H1 (cell line): ENCODE measurements around the gene ORMDL3. TPM values are rescaled to one million over a fixed set of nuclear protein-coding genes. Genes with fewer than 3 reads are reported as not detected.

Experiments used
- CTCF ChIA-PET: fragments of 300-600 bp; sonication (Branson Sonifier 250); formaldehyde crosslinking; loops from one replicate; lab custom pipeline; 2021; ENCODE audit not compliant: partially characterized antibody; lab: Charles Lee
- POLR2A ChIA-PET: fragments of 300-600 bp; sonication (Branson Sonifier 250); formaldehyde crosslinking; loops from one replicate; lab custom pipeline; 2021; ENCODE audit warnings: inconsistent platforms; ENCODE audit not compliant: partially characterized antibody; lab: Charles Lee
- DNase-seq, 2 experiments: peaks; one replicate each; pipeline versions ENCODE4 v3.0.0 to v3.0.0-alpha.2; 2010 to 2022; ENCODE audit warnings: low spot score in 2 of 2, low read depth in 1 of 2, mixed read lengths in 1 of 2
- FAIRE-seq: peaks from 2 replicates; lab custom pipeline; 2011; peaks lifted over from hg19 to GRCh38; lab: Jason Lieb, UNC
- H2AFZ ChIP-seq: 2 replicates; pipeline ENCODE4 v1.8.1; 2012; ENCODE audit warnings: low read length, inconsistent platforms
- H2AK5ac ChIP-seq: 2 replicates; pipeline ENCODE4 v1.6.1; 2013; ENCODE audit warnings: low read depth, low read length
- H2BK120ac ChIP-seq: replicated peaks from 2 replicates; pipeline ENCODE3; 2013; ENCODE audit warnings: low read depth, low read length, inconsistent platforms
- H2BK12ac ChIP-seq: 2 replicates; pipeline ENCODE4 v1.6.1; 2013; ENCODE audit warnings: low read depth, low read length
- H2BK15ac ChIP-seq: 2 replicates; pipeline ENCODE4 v1.6.1; 2013; ENCODE audit warnings: low read length
- H2BK20ac ChIP-seq: 2 replicates; pipeline ENCODE4 v1.6.1; 2013; ENCODE audit warnings: low read length
- H2BK5ac ChIP-seq: 2 replicates; pipeline ENCODE4 v1.6.1; 2013; ENCODE audit warnings: low read depth, low read length
- H3K14ac ChIP-seq: 2 replicates; pipeline ENCODE4 v1.6.1; 2013; ENCODE audit warnings: inconsistent platforms; ENCODE audit not compliant: insufficient read length
- H3K18ac ChIP-seq: 2 replicates; pipeline ENCODE4 v1.6.1; 2013; ENCODE audit warnings: low read length; ENCODE audit errors: extremely low read depth
- H3K23ac ChIP-seq: 2 replicates; pipeline ENCODE4 v1.6.1; 2013; ENCODE audit warnings: inconsistent platforms; ENCODE audit not compliant: insufficient read length
- H3K23me2 ChIP-seq: 2 replicates; pipeline ENCODE4 v1.6.1; 2013; ENCODE audit warnings: low read depth, low read length
- H3K27ac ChIP-seq: 2 replicates; pipeline ENCODE4 v1.6.1; 2011; ENCODE audit warnings: low read depth, low read length, inconsistent platforms
- H3K27me3 ChIP-seq, 4 experiments: replicated peaks in 1 of 4; 1 replicate in 1 of 4; 2 replicates in 3 of 4; pipeline versions ENCODE4 v1.6.1 to v1.8.1; 2011 to 2013; ENCODE audit warnings: low read length in 3 of 4, mild to moderate bottlenecking in 3 of 4, inconsistent platforms in 2 of 4, mixed read lengths in 2 of 4, moderate library complexity in 1 of 4; ENCODE audit not compliant: control insufficient read depth in 3 of 4, insufficient read depth in 3 of 4; ENCODE audit errors: extremely low read depth in 1 of 4
- H3K36me3 ChIP-seq, 4 experiments: 2 replicates each; pipeline versions ENCODE4 v1.6.1 to v1.8.1; 2011 to 2013; ENCODE audit warnings: mild to moderate bottlenecking in 4 of 4, low read length in 3 of 4, moderate library complexity in 2 of 4, control low read depth in 1 of 4, inconsistent platforms in 1 of 4; ENCODE audit not compliant: insufficient read depth in 4 of 4, control insufficient read depth in 2 of 4
- H3K4ac ChIP-seq: replicated peaks from 2 replicates; pipeline ENCODE3; 2013; ENCODE audit warnings: low read length, low read depth, mixed read lengths, inconsistent platforms; ENCODE audit not compliant: insufficient read length
- H3K4me1 ChIP-seq, 4 experiments: replicated peaks in 1 of 4; 1 replicate in 1 of 4; 2 replicates in 3 of 4; pipeline versions ENCODE4 v1.6.1 to v1.8.1; 2011 to 2013; ENCODE audit warnings: low read length in 3 of 4, inconsistent platforms in 2 of 4, mixed read lengths in 1 of 4; ENCODE audit not compliant: insufficient read depth in 4 of 4, control insufficient read depth in 3 of 4
- H3K4me2 ChIP-seq, 2 experiments: 2 replicates each; pipeline versions ENCODE4 v1.6.1 to v1.8.1; 2011 to 2013; ENCODE audit warnings: low read depth in 2 of 2, low read length in 2 of 2, control low read depth in 1 of 2, inconsistent platforms in 1 of 2, mild to moderate bottlenecking in 1 of 2; ENCODE audit not compliant: insufficient read depth in 1 of 2
- H3K4me3 ChIP-seq, 4 experiments: fragments of 200-600, 300-600 bp in 1 of 4; sonication (generic), shearing (Covaris generic), sonication (Bioruptor Twin) in 1 of 4; 2 replicates each; pipeline versions ENCODE4 v1.5.1 to v1.8.1; 2011 to 2016; ENCODE audit warnings: low read length in 4 of 4, low read depth in 3 of 4, control low read depth in 2 of 4, inconsistent platforms in 2 of 4, mild to moderate bottlenecking in 2 of 4, mixed read lengths in 1 of 4, moderate library complexity in 1 of 4; ENCODE audit not compliant: insufficient read depth in 2 of 4; ENCODE audit errors: extremely low read depth in 1 of 4
- H3K56ac ChIP-seq: replicated peaks from 2 replicates; pipeline ENCODE3; 2013; ENCODE audit warnings: low read depth, mild to moderate bottlenecking, mixed read lengths, low read length, inconsistent platforms; ENCODE audit not compliant: insufficient read length
- H3K79me1 ChIP-seq: 2 replicates; pipeline ENCODE4 v1.6.1; 2013; ENCODE audit warnings: low read depth, low read length, control low read depth
- H3K79me2 ChIP-seq, 2 experiments: 2 replicates each; pipeline versions ENCODE4 v1.6.1 to v1.8.1; 2012 to 2013; ENCODE audit warnings: low read length in 2 of 2, mild to moderate bottlenecking in 2 of 2, inconsistent platforms in 1 of 2; ENCODE audit not compliant: insufficient read depth in 2 of 2, control insufficient read depth in 1 of 2
- H3K9ac ChIP-seq, 4 experiments: replicated peaks in 1 of 4; 1 replicate in 1 of 4; 2 replicates in 3 of 4; pipeline versions ENCODE4 v1.6.1 to v1.8.1; 2011 to 2013; ENCODE audit warnings: low read depth in 3 of 4, low read length in 3 of 4, control low read depth in 2 of 4, mild to moderate bottlenecking in 2 of 4, moderate library complexity in 2 of 4, inconsistent platforms in 1 of 4; ENCODE audit errors: extremely low read depth in 1 of 4
- H3K9me3 ChIP-seq, 2 experiments: 2 replicates each; pipeline versions ENCODE4 v1.6.1 to v1.8.1; 2012 to 2013; ENCODE audit warnings: mild to moderate bottlenecking in 2 of 2, moderate library complexity in 2 of 2, control low read depth in 1 of 2, inconsistent platforms in 1 of 2, low read depth in 1 of 2, low read length in 1 of 2, mixed read lengths in 1 of 2; ENCODE audit not compliant: insufficient read depth in 2 of 2
- H4K20me1 ChIP-seq, 2 experiments: replicated peaks in 1 of 2; 2 replicates each; pipeline versions ENCODE3 to v1.8.1; 2011 to 2013; ENCODE audit warnings: inconsistent platforms in 2 of 2, low read length in 2 of 2, mild to moderate bottlenecking in 1 of 2; ENCODE audit not compliant: insufficient read depth in 2 of 2, control insufficient read depth in 1 of 2
- H4K5ac ChIP-seq: 2 replicates; pipeline ENCODE4 v1.6.1; 2013; ENCODE audit warnings: low read length, low read depth, mixed read lengths, inconsistent platforms; ENCODE audit not compliant: insufficient read length
- H4K8ac ChIP-seq: 2 replicates; pipeline ENCODE4 v1.8.0; 2013; ENCODE audit warnings: mild to moderate bottlenecking, moderate library complexity, low read length, inconsistent platforms; ENCODE audit not compliant: insufficient read depth; ENCODE audit errors: extremely low read depth
- H4K91ac ChIP-seq: replicated peaks from 2 replicates; pipeline ENCODE3; 2013; ENCODE audit warnings: low read length, mixed read lengths, inconsistent platforms; ENCODE audit not compliant: insufficient read length
- ASH2L ChIP-seq: fragments of 200-600, 300-600 bp; sonication (generic); IDR thresholded peaks from one replicate; pipeline ENCODE4 v1.7.1; 2017; ENCODE audit warnings: low read length
- BRCA1 ChIP-seq: IDR thresholded peaks from 2 replicates; pipeline ENCODE4 v1.6.1; 2012; ENCODE audit warnings: low read depth, low read length, improper control_type of control experiment
- CBX8 ChIP-seq: fragments of 300-800, 300-1000 bp; sonication (generic); IDR thresholded peaks from 2 replicates; pipeline ENCODE4 v1.7.1; 2016; ENCODE audit warnings: low read depth, low read length, borderline replicate concordance
- CHD1 ChIP-seq: IDR thresholded peaks from 2 replicates; pipeline ENCODE4 v1.6.1; 2012; ENCODE audit warnings: low read depth, low read length, improper control_type of control experiment
- EZH2 ChIP-seq: fragments of 200-600 bp; sonication (generic); IDR thresholded peaks from 2 replicates; pipeline ENCODE4 v1.7.1; 2012; ENCODE audit warnings: low read depth, mild to moderate bottlenecking, moderate library complexity, low read length, inconsistent platforms; ENCODE audit not compliant: severe bottlenecking
- GTF2F1 ChIP-seq: IDR thresholded peaks from 2 replicates; pipeline ENCODE4 v1.6.1; 2012; ENCODE audit warnings: low read depth, low read length, improper control_type of control experiment, borderline replicate concordance
- RAD21 ChIP-seq, 2 experiments: IDR thresholded peaks in 1 of 2; conservative IDR thresholded peaks in 1 of 2; 2 replicates each; pipeline ENCODE4 v1.6.1; 2011; ENCODE audit warnings: low read depth in 2 of 2, low read length in 2 of 2, improper control_type of control experiment in 1 of 2, inconsistent platforms in 1 of 2, mild to moderate bottlenecking in 1 of 2, moderate library complexity in 1 of 2
- RXRA ChIP-seq: IDR thresholded peaks from 2 replicates; pipeline ENCODE4 v1.6.1; 2011; ENCODE audit warnings: low read depth, mild to moderate bottlenecking, low read length, moderate library complexity; ENCODE audit not compliant: insufficient read depth
- SRF ChIP-seq: IDR thresholded peaks from 2 replicates; pipeline ENCODE4 v1.6.1; 2011; ENCODE audit warnings: mild to moderate bottlenecking, low read depth, low read length, moderate library complexity
- TBP ChIP-seq: IDR thresholded peaks from 2 replicates; pipeline ENCODE4 v1.6.1; 2011; ENCODE audit warnings: low read depth, low read length, improper control_type of control experiment
- WGBS, 2 experiments: shearing (Covaris generic) in 1 of 2; methylation state at CpG; one replicate each; pipeline versions ENCODE4 v1.1.6 to v1.1.7; 2013 to 2015; ENCODE audit warnings: low lambda C conversion rate in 2 of 2, mixed read lengths in 2 of 2, inconsistent platforms in 1 of 2, low coverage in 1 of 2, missing lambda C conversion rate in 1 of 2; ENCODE audit not compliant: insufficient replicate concordance in 2 of 2, insufficient coverage in 1 of 2, insufficient read length in 1 of 2; ENCODE audit errors: extremely low coverage in 1 of 2, missing lambda C conversion rate in 1 of 2; 5-methylcytosine and 5-hydroxymethylcytosine counted together
- polyA plus RNA-seq, 7 experiments: library from polyadenylated mRNA; depleted of rRNA in 3 of 7; stranded (reverse) in 5 of 7; unstranded in 2 of 7; fragments of >200 nt in 5 of 7; fragments of 200-250 nt in 2 of 7; gene quantifications; 1 replicate in 5 of 7; 2 replicates in 1 of 7; 4 replicates in 1 of 7; pipeline versions ENCODE4 v1.2.1 to v1.2.3, GENCODE V29; 2011 to 2013; ENCODE audit warnings: missing spikeins in 2 of 7, mixed read lengths in 2 of 7
- total RNA-seq: library from RNA; stranded (reverse); fragmentation: NEBNext Ultra II Directional; extraction: Animal tissue kit (Norgen Biotek cat#: 25700); gene quantifications from 2 replicates; pipeline ENCODE4 v1.2.1, GENCODE V29; 2021

ORMDL3 gene
- total and polyA plus RNA-seq, 2 of the 8 experiments (the other 6 are each of a cell fraction or from before 2014, with no cell fraction given): 50.4 to 108 TPM

- no peak overlapping the region for H3K14ac ChIP-seq
- no peaks in the 10 kb centered on the region for H3K79me2 ChIP-seq
- H4K8ac ChIP-seq: no peak overlapping the region
- H2BK20ac ChIP-seq: no peak overlapping the region
- no peak overlapping the region for H3K4ac ChIP-seq
- H3K23me2 ChIP-seq: peaks cover 6% of the 10 kb centered on the region
- H3K9me3 ChIP-seq: no peaks in the 10 kb centered on the region
- FAIRE-seq: no peak
- no peak overlapping the region for H3K23ac ChIP-seq
- H4K20me1 ChIP-seq: no peaks in the 10 kb centered on the region
- no peak overlapping the region for H3K18ac ChIP-seq
- H3K27ac ChIP-seq: no peak overlapping the region
- no peak overlapping the region for H4K91ac ChIP-seq
- H3K9ac ChIP-seq: no peak overlapping the region
- no peak overlapping the region for H3K4me3 ChIP-seq
- peaks cover 0 to 6% (median 3%) of the 10 kb centered on the region in 4 experiments; a peak in 4 of 7 replicates for H3K4me1 ChIP-seq
- H3K36me3 ChIP-seq: no peaks in the 10 kb centered on the region
- 91% methylated on average over 4 of the region's 4 CpGs; no CpG with 5 or more reads in 1 of the 2 experiments for WGBS, 2 experiments
- H2BK120ac ChIP-seq: no peak overlapping the region
- H2AFZ ChIP-seq: peak overlapping the region; percentile 84; the same call in 1 of the 2 replicates
- DNase-seq: no peak
- H3K27me3 ChIP-seq: peaks cover 0 to 2% (median 0%) of the 10 kb centered on the region in 4 experiments; a peak in 1 of 7 replicates
- no peak overlapping the region for H3K56ac ChIP-seq
- H2BK12ac ChIP-seq: no peak overlapping the region
- H3K79me1 ChIP-seq: no peaks in the 10 kb centered on the region
- POLR2A ChIA-PET: interaction anchor here (0.7 to 1.0 kb wide), 2 partner anchors 12 to 17 kb away, joined by 3 read pairs; no protein-coding TSS in a partner anchor
- no peak overlapping the region for H4K5ac ChIP-seq
- TF ChIP-seq ASH2L (no peak), RAD21 (IDR thresholded peaks at IDR 0.05 in 1 of 2, conservative IDR thresholded peaks at IDR 0.05 in 1 of 2; ENCODE audit: low read depth in 2 of 2, low read length in 2 of 2) (no peak), RXRA (no peak), EZH2 (no peak), SRF (no peak), TBP (no peak), BRCA1 (no peak), CBX8 (no peak), GTF2F1 (no peak), CHD1 (no peak)
- TF ChIP-seq, all 59 proteins: peak for 0
- CTCF ChIA-PET: interaction anchor here (1.1 to 11.9 kb wide), 4 partner anchors 9 to 43 kb away, joined by 3 to 96 read pairs (median 6); partner anchors contain the start of gene GSDMA
- H3K4me2 ChIP-seq: no peak overlapping the region
- no peak overlapping the region for H2BK5ac ChIP-seq
- no peak overlapping the region for H2BK15ac ChIP-seq
- no peak overlapping the region for H2AK5ac ChIP-seq
Observed at GRCh38 chr17:39975801-39976200, 48.4 kb upstream of the ORMDL3 start.
